HG02588 (cell line): Measurements from ENCODE around the gene TRIM2.

Source experiments
- ATAC-seq: cut with Tn5 transposase; IDR thresholded peaks from one replicate; pipeline ENCODE4 v1.9.1; 2021; ENCODE audit warnings: mild to moderate bottlenecking, moderate library complexity; ENCODE audit not compliant: unreplicated experiment

TRIM2 gene

GRCh38 chr4:153325558-153325957 lies 121.3 kb downstream of the TRIM2 start:
- no peak for ATAC-seq

DNA sequence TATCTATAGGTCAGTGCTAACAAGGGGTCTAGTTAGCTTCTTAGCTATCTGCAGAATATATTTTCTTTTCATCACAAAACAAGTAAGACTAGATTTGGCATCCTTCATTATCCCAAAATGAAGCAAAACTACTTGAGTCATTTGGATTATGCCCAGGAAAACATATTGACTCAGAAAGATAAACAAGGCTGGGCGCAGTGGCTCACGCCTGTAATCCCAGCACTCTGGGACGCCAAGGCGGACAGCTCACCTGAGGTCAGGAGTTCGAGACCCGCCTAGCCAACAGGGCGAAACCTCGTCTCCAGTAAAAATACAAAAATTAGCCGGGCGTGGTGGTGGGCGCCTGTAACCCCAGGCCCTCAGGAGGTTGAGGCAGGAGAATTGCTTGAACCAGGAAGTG lies 122.3 kb downstream of the TRIM2 start:
- ATAC-seq: no peak

DNA sequence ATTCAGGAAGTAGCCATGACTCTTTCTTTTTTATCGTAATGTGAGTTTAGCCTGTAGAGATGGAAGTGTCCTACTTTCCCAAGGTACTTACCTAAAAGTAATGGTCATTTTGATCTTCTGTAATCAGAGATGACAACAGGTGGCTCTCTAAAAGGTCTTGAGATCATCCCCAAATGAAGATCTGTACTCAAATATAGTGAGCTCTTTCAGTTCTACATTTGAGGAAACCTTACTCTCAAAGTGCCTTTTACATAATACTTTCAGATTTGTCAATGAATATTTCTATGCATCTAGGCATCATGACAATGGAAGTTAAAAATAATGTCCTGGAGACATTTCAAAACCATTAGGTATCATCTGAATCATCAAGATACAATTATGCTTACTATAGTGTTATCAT lies 123.0 kb downstream of the TRIM2 start:
- ATAC-seq: no peak

GRCh38 chr4:153332936-153333335 lies 128.7 kb downstream of the TRIM2 start:
- no peak for ATAC-seq

- no peak for ATAC-seq
Measured at GRCh38 chr4:153333874-153334273, 129.6 kb downstream of the TRIM2 start.

DNA sequence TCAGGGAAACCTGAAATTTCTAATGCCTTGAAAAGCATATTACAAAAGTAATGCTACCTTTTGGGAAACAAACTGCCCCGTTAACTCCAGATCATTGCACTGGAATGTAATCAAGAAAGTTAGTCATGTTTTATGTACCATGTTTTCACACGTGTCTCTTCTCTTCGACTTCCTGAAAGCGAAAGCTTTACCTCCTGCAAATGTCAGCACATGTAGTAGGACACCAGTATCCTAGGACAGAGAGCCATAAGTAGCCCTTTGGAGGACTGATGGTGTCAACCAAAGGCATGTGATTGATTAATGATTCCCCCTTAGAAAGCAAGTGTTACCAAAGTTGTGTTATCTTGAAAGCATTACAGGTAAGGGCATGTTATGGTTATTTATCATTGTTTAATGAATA lies 131.4 kb downstream of the TRIM2 start:
- ATAC-seq: no peak

DNA sequence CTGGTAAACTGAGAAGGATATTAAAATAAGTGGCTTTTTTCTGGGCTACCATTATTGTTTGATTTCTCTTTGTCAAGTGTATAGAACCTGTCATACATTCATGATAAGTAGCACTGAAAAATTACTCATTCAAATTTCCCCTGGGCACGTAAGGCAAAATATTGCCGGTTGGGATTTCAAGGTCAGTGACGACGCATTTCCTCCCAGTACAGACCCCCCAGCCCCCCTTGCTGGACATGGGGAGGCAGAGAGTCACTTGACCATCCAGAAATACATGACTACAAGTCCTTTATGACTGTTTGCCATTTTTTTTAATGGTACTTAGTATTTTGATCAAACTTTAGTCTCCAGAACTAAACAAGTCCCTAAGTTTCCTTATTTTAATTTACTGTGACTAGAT lies 133.4 kb downstream of the TRIM2 start:
- ATAC-seq: no peak

- no peak for ATAC-seq
Measured at GRCh38 chr4:153341575-153342090, 137.4 kb downstream of the TRIM2 start.

- no peak for ATAC-seq
Measured at GRCh38 chr4:153342751-153343552, 138.7 kb downstream of the TRIM2 start.

GRCh38 chr4:153344131-153345011 lies 140.1 kb downstream of the TRIM2 start, which contains the start of gene MND1:
MND1 (plus strand) TSS chr4:153344688; CDS start chr4:153344738, 50 bp downstream.
- ATAC-seq: peak; percentile 77

DNA sequence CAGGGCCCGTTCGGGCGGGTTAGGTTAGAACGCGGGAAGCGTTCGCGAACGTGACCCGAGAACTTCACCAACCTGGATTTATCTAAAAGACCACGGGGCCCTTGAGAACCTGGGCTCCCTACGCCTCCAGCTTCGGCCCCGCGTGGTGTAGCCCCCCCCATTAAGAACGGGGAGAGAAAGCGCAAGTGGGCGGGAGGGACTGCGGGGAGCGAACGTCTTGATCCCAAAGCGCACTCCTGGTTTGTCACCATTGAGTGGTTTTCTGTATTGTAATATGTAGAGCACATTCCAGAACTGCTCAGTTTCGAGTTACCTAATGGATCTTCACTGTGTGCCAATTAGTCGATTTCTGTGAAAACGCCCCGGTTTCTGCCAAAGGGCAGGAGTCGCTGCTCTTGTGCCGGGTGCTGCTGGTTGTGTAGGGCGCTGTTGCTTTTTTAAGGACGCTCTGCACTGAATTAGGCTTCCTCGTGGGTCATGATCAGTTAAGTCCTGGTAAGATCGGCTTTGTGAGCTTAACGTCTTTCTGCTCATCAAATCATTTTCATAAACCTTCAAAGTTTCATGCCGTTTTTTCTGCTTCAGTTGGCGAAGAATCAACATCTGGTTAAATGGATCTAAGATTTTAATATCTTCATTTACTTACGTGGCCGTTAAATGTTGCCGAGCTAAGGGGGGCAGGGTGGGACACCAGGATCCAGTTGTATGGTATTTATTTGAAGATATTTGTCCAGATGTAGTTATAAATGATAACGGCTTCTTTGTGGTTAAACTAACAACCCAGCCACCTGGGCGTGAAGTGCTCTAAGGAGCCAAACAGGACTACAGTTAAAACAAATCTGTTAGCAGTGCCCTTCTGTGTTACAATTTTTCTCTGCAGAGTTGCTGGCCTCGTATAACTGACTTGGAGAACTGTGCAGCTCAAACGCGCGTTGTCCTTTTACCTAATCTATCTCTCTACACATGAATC lies 141.1 kb downstream of the TRIM2 start:
- peak; percentile 37 for ATAC-seq

GRCh38 chr4:153346031-153346430 lies 141.8 kb downstream of the TRIM2 start:
- ATAC-seq: no peak

GRCh38 chr4:153346563-153346962 lies 142.3 kb downstream of the TRIM2 start:
- no peak for ATAC-seq

- no peak for ATAC-seq
Measured at GRCh38 chr4:153347117-153347516, 142.9 kb downstream of the TRIM2 start.

GRCh38 chr4:153348006-153348405 lies 143.8 kb downstream of the TRIM2 start:
- ATAC-seq: no peak

DNA sequence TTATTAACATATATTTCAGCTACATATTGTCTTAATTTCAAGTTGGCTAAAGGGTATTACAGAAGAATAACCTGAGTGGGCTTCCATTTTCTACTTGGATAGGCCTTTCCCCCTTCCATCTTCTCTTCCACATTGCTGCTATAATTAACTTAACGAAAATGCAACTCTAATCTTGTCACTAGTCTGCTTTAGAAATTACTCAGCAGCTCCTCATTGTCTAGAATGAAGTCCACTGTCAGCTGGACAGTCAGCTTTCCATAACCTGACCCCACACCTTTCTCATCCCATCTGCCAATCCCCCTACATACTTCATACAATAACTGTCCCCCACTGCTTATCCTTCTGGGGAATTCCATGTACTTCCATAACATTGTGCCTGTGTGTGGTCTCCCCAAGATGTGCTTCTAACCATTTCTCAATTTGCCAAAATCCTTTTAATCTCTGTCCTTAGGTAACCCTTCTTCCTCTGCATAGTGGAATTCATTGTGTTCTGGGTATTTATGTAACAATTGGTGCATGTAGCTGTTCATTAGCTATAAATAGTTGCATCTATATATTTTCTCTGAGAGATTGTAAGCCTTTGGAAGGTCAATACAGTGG lies 145.1 kb downstream of the TRIM2 start:
- ATAC-seq: no peak

DNA sequence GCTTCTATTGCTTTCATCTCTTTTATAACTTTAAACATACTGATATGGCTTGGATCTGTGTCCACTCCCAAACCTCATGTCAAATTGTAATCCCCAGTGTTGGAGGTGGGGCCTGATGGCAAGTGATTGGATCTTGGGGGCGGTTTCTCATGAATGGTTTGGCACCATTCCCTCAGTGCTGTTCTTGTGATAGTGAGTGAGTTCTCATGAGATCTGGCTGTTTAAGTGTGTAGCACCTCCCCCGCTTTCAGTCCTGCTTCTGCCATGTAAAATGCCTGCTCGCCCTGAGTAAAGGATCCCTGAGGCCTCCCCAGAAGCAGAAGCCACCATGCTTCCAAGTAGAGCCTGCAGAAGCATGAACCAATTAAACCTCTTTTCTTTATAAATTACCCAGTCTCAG lies 157.9 kb downstream of the TRIM2 start:
- no peak for ATAC-seq

- no peak for ATAC-seq
Measured at GRCh38 chr4:153364061-153364460, 159.8 kb downstream of the TRIM2 start.

GRCh38 chr4:153365003-153365402 lies 160.8 kb downstream of the TRIM2 start:
- ATAC-seq: no peak

GRCh38 chr4:153366486-153366885 lies 162.2 kb downstream of the TRIM2 start:
- no peak for ATAC-seq
